ENCODE measurements around the gene FAM209B.
"Not testable (repeated sequence)": the region's sequence is repeated elsewhere in the genome, so short reads cannot be mapped to it uniquely, and the experiment has no call there.

FAM209B gene, protein sequence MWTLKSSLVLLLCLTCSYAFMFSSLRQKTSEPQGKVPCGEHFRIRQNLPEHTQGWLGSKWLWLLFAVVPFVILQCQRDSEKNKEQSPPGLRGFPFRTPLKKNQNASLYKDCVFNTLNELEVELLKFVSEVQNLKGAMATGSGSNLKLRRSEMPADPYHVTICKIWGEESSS

GRCh38 chr20:56532946-56533345, at the start of gene FAM209B:
Gene FAM209B (plus strand): TSS chr20:56533246. CDS start chr20:56533342, 96 bp downstream.
- DNase-seq (ENCODE audit: low read depth, low spot score), result not testable (repeated sequence)

GRCh38 chr20:56483970-56484369, 49.1 kb upstream of the FAM209B start:
- no peak for DNase-seq (ENCODE audit: low read depth, low spot score)

DNA sequence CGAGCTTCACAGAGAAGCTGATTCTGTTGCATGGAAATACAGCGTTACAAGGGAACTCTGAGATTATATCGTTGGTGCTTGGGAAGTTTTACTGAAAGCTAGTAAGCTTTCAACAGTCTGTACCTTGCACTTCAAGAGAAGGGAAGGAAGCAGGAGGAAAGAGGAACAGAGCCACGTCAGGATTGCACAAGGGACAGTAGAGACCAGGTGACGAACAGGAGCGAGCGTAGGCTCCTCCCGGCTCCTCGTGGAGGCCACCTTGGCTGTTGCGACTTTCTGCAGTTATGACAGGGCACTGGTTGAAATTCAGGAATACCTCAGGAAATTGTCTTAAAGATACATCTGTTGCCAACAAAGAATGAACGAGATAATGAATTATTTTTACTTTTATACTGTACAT, 45.8 kb upstream of the FAM209B start:
- DNase-seq (ENCODE audit: low read depth, low spot score), result no peak

- no peak for DNase-seq (ENCODE audit: low read depth, low spot score)
These were observed 44.5 kb upstream of the FAM209B start for GRCh38 chr20:56488566-56488965.

GRCh38 chr20:56501116-56501515, 31.9 kb upstream of the FAM209B start:
- DNase-seq (ENCODE audit: low read depth, low spot score), result no peak

DNA sequence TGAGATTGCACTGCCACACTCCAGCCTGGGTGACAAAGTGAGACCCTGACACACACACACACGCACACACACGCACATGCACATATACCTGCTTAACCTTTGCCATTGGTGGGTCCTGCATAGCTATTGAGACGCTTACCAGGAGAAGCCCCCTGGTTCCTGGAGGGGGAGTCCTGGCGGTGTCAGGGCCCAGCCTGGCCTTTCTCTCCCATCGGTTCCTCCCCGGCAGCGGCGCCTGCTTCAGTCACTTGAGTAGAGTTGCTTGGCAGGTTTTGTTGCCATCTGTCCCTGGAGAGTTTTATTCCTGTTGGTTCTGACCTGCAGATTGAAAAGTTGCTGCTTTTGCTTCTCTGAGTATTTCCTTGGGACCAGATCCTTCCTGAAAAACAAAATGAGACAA, 29.1 kb upstream of the FAM209B start:
- DNase-seq (ENCODE audit: low read depth, low spot score), result no peak

DNA sequence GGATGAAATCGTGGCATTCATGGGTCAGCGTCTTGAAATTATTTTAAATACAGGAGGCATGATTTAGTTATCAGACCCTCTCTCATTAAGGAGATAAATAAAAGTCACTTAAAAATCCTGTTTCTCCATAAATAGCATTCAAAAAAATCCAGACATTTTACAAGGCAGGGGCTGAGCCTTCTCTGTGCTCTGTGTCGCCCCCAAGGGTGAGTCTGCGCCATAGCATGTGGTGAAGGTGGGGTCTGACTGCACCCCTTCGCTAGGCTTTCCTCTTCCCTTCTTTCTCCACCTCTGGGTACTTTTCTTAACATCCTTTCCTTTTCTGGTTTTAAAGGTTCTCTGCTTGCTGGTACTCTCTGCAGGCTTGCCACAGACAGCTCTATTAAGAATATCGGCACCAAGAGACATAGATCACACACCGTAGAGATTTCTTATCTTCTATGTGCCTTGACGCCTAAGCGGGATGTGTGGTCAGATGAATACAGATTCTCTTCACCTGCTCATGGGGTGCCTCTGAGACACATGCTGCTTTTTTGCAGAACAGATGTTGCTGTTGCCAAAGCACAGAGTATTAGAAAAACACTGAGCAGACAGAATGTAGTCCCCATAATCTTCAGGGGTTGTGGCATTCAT, 28.6 kb upstream of the FAM209B start:
- no peak for DNase-seq (ENCODE audit: low read depth, low spot score)

GRCh38 chr20:56506103-56506502, 26.9 kb upstream of the FAM209B start:
- DNase-seq (ENCODE audit: low read depth, low spot score), result no peak

- DNase-seq (ENCODE audit: low read depth, low spot score), result no peak
These were observed 21.1 kb upstream of the FAM209B start for GRCh38 chr20:56511926-56512325.

- peak; percentile 34 for DNase-seq (ENCODE audit: low read depth, low spot score)
These were observed 19.6 kb upstream of the FAM209B start for GRCh38 chr20:56513161-56514150.

DNA sequence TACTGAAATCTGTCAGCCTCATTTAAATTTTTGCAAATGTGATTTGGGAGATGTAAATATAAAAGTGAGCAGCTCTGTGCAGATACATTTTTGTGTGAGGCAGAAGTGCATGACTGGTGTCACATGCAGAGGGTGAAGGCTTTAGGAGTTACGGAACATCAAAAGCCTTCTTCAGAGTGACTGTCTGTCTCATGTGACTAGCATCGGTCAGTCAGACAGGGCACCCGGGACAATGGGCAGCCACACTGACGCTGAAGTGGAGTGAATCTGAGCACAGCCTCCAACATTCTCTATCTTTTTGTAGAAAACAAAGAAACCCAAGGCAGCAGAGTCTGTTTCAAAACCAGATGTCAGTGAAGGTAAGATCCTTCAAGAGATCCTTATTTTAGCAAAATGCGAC, 16.4 kb upstream of the FAM209B start:
- DNase-seq (ENCODE audit: low read depth, low spot score), result no peak

DNA sequence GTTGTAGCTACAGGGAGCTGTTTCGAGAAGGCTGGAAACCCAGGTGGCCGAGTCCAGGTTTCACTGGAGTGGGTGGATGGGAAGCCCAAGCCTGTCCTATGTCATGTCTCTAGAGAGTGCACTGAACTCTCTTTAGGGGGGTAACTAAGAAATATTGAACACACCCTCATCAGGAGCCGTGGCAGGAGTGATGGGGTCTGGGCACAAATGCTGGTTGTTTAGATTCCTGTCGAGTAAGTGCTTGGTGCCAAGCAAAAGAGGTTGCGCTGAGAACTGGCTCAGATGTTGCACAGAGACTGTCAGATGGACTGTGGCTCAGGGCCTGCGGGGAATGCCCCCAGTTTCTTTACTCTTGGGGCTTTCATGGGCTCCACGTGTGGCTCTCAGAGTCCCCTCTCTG, 15.8 kb upstream of the FAM209B start:
- DNase-seq (ENCODE audit: low read depth, low spot score), result no peak

DNA sequence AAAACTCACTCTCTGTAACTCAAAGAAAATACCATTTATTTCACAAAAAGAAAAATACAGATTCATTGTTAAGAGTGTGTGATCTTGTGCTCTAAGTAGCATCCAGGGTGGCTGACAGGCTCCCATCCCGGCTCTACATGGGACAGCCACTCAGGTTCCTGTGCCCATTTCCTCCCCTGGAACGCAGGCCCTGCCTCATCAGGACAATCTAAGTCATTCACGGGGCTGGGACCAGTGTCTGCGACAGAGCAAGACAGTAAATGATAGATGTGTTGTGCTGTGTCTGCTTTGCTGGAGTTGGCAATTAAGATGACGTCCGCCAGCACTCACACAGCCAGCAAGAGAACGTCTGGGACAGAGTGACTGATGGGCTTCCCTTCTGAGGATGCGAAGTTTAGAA, 15.4 kb upstream of the FAM209B start:
- no peak for DNase-seq (ENCODE audit: low read depth, low spot score)

- no peak for DNase-seq (ENCODE audit: low read depth, low spot score)
These were observed 14.9 kb upstream of the FAM209B start for GRCh38 chr20:56518126-56518525.

DNA sequence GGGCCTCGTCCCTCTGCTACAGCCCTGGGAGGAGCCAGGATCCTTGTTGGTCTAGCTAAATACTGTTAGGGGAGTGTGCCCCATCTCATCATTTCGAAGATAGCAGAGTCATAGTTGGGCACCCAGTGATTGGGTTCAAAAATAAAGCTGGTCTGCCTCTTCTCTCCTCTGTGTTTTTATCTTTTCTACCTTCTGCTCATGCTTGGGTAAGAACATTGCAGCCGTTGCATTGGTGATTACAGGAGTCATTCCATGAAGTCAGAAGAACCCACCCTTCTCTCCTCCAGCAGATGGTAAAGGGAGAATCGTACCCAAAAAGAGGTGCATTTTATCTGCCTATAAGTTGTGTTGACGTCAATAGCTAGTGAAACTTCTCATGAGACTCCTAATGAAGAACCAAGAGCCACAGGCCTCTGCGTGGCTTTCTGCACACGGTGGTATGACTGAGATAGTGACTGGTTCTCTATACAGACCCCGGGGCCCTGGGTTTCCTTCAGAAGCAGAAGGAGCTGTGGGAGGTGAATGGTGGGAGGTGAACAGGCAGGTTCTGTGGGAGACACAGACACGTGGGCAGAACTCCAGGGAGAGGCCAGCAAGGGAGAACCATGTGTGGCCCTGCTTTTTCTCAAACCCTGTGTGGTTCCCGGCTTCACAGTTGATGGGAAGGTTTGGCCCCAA, 14.2 kb upstream of the FAM209B start:
- DNase-seq (ENCODE audit: low read depth, low spot score), result no peak

DNA sequence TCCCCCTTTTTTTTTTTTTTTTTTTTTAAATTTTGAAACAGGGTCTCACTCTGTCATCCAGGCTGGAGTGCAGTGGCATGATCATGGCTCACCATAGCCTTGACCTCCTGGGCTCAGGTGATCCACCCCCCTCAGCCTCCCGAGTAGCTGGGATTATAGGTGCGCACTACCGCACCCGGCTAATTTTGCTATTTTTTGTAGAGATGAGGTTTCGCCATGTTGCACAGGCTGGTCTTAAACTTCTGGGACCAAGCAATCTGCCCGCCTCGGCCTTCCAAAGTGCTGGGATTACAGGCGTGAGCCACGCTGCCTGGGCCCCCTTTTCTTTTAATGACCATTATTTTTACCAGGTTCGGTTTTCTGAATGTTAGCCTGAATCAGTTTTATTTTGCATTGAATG, 13.5 kb upstream of the FAM209B start:
- DNase-seq (ENCODE audit: low read depth, low spot score), result no peak

GRCh38 chr20:56520180-56520579, 12.9 kb upstream of the FAM209B start:
- DNase-seq (ENCODE audit: low read depth, low spot score), result no peak

DNA sequence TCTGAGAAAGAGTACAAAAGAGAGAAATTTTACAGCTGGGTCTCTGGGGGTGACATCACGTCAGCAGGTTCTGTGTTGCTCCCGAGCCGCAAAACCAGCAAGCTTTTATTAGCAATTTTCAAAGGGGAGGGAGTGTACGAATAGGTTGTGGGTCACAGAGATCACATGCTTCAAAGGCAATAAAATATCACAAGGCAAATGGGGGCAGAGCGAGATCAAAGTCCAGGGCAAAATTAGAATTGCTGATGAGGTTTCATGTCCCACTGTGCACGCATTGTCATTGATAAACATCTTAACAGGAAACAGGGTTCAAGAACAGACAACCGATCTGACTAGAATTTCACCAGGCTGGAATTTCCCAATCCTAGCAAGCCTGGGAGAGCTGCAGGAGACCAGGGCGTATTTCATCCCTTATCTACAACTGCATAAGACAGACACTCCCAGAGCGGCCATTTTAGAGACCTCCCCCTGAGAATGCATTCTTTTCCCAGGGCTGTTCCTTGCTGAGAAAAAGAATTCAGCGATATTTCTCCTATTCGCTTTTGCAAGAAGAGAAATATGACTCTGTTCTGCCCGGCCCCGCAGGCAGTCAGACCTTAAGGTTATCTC, 12.2 kb upstream of the FAM209B start:
- DNase-seq (ENCODE audit: low read depth, low spot score), result not testable (repeated sequence)

GRCh38 chr20:56522311-56522710, 10.7 kb upstream of the FAM209B start:
- no peak for DNase-seq (ENCODE audit: low read depth, low spot score)

GRCh38 chr20:56524444-56524843, 8.6 kb upstream of the FAM209B start, which contains the start of gene FAM209A:
Gene FAM209A (plus strand): TSS chr20:56524744. CDS start chr20:56524809, 65 bp downstream.
- not testable (repeated sequence) for DNase-seq (ENCODE audit: low read depth, low spot score)

GRCh38 chr20:56527521-56527920, 5.5 kb upstream of the FAM209B start:
- DNase-seq (ENCODE audit: low read depth, low spot score), result no peak
